Measurements from ENCODE around the gene SAMD4A. TPM values are rescaled to one million over a fixed set of nuclear protein-coding genes. Genes with fewer than 3 reads are reported as not detected.
A peak's percentile ranks its signal among the peaks of the same experiment; 100 is the strongest.
"Not testable (repeated sequence)": the region's sequence is repeated elsewhere in the genome, so short reads cannot be mapped to it uniquely, and the experiment has no call there.

Gene SAMD4A
- total RNA-seq, 1 experiment from 2014 or later = 9.2 TPM

GRCh38 chr14:54725998-54726397 is 159.1 kb downstream of the SAMD4A start:
- no peak for DNase-seq (ENCODE audit: low read depth)

DNA sequence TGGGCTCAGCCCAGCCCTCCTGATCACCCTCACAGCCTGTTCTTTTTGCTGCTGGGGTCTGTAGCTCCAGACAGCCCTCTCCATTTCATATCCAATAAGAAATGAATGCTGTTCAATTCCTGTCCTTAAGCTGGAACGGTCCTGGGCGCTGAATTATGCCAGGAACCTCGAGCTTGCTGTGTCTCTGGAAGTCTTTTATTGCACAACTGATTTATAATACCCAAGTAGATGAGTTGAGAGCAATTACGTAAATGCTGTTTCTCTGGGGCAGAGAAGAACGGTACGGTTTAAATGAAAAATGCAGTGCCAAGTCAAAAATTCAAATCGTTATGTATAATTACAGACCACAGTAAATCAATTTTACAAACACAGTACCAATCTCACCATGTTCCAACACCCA is 161.0 kb downstream of the SAMD4A start:
- DNase-seq (ENCODE audit: low read depth) = no peak

GRCh38 chr14:54728700-54729527 is 162.0 kb downstream of the SAMD4A start:
- no peak for DNase-seq (ENCODE audit: low read depth)

GRCh38 chr14:54730156-54730961 is 163.4 kb downstream of the SAMD4A start:
- DNase-seq (ENCODE audit: low read depth) = peak; percentile 65

- DNase-seq (ENCODE audit: low read depth) = no peak
These were observed 168.0 kb downstream of the SAMD4A start for GRCh38 chr14:54734966-54735365.

GRCh38 chr14:54735424-54735823 is 168.5 kb downstream of the SAMD4A start:
- no peak for DNase-seq (ENCODE audit: low read depth)

DNA sequence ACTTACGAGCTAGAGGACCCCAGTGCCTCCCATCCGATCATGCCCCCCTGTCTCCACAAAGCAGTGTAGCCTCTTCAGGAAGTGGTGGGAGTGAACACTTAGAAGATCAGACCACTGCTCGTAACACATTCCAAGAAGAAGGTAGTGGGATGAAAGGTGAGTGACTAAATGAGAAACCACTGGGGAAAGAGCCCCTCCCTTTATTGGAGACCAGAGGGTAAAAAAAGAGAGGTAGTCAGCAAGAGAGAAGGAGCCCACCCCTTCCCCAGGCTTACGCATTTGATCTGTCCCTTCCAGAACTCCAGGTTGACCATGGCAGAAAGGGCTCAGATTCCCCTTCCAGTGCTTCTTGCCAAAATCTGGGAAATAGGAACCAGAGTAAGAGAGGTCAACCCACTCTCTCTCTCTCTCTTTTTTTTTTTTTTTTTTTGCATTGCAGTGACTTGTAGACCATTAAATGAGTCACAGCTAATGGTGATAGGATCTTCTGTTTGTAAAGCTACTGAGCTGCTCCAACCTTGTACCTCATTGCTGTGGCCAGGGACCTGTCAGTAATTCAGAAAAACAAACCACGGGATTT is 170.3 kb downstream of the SAMD4A start:
- peak; percentile 56 for DNase-seq (ENCODE audit: low read depth)

DNA sequence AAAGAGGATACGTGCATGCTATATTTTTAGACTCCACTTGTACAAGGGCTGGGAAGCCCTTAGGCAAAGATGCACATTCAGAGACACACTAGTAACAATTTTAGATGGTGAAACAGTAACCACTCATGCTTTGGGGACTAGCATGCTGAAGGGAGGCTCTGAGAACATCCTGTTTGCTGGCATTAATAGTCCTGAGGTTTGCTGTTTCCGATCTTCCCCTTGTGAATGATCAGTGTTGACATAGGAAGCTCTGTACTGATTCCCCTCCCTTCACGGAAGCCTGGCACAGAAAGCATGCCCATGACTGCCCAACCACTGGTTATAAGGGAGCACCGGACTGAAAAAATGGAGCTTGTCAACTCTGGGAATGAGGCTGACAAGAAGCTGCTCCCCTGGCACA is 171.1 kb downstream of the SAMD4A start:
- DNase-seq (ENCODE audit: low read depth) = no peak

DNA sequence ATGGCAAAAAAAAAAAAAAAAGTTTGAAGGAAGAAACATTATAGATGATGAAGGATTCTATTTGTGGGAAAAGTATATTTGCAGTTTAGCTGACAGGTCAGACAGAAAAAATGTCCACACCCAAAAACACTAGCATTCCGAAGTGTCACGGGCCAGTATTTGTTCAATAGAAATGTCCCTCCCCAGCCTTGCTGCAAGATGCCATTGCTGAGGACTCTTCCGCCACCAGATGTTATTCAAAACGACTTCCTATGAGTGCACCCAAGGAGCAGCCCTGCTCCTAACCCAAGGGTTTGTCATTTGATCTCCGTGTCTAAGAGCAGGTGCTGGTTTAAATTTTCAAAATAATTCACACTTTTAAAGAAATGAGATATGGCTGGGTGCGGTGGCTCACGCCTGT is 172.6 kb downstream of the SAMD4A start:
- no peak for DNase-seq (ENCODE audit: low read depth)

DNA sequence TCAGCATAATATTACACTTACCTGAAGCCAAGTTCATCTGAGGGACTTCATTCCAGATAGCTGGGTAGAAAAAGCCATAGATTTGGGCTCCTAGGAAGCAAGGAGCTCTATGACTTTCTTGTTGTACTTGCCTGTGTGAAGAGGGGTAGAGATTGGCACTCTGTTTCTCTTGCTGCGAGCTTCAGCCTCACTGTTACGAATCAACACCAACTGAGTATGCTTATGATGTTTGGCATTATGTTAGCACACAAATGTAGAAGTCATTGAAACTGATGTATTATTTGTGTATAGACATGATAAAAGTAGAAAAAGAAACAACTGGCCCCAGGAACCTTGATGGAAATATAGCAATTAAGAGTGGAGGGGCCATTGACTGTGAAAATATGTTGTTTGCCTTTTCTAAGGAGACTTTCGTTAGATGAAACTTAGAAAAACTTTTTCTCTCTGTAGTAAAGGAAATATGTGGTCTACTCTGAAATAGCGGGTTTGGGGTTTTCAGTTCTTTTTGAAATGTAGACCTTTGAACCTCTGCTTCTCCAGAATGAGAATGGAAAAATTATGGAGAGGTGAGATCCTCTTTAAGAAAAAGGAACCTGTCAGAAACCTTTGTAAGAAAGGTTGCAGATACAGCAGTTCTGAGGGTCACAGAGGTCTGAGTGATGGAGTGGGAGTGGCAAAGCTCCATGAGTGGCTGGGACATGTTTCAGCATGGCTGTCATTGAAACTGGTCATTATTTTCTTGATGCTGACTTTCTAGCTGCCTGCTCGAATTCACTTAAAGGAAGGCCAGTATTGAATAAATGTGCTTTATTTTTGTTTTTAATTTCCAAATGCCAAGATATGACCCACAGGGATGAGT is 175.8 kb downstream of the SAMD4A start:
- no peak for DNase-seq (ENCODE audit: low read depth)

DNA sequence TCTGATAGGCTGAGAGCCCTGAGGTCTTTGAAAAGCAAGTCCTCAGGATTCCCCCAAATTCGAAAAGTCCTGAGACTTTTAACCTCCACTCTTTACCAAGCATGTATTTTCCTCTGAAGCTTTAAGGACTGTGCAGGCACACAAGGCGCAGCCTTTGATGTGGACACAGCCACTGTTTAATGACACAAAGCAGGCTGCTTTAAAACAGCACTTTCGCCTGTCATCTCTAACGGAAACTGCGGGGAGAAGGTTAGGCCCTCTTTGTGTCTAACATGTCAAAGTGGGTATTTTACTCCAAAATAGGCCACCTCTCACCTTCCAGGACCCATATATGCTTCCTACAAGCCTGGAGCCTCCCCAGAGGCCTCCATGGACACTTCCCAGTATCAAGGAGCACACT is 176.5 kb downstream of the SAMD4A start:
- no peak for DNase-seq (ENCODE audit: low read depth)

DNA sequence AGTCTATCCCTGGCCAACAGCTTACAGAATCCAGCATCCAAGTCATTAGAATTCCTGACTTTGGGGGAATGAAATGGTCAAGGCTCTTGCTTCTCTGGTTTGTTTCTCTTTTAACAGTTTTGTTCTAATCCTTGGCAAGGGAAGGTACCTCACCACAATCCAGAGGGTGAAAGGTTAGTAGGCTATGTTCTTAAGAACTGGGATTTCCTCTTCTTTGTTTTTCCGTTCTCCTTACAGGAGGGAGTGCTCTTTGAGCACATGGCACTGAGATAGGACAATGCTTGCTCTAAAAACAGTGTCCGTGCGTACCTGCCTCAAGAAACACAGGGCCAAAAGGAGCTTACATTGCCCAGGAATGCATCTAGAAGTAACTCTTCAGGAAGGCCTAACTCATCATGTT is 179.1 kb downstream of the SAMD4A start:
- DNase-seq (ENCODE audit: low read depth) = no peak

DNA sequence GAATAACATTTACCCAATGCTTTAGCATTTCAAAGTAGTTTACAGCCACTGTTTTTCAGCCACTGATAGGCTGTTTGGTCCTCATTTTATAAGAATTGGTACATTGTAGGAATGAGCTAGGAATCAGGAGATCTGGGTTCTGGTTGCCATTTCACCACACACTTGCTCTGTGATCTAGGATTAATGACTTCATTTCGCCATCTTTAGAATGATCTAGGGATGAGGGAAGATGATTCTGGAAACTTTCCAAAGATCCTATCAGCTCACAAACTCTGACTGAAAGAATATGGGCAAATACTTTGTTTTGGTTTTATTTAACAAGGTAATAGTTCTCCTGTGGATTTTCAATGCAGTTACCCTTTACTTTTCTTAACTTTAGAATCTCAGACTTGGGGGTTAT is 180.7 kb downstream of the SAMD4A start:
- no peak for DNase-seq (ENCODE audit: low read depth)

- DNase-seq (ENCODE audit: low read depth) = no peak
These were observed 182.3 kb downstream of the SAMD4A start for GRCh38 chr14:54749180-54749579.

GRCh38 chr14:54749727-54750126 is 182.8 kb downstream of the SAMD4A start:
- DNase-seq (ENCODE audit: low read depth) = no peak

- not testable (repeated sequence) for DNase-seq (ENCODE audit: low read depth)
These were observed 185.7 kb downstream of the SAMD4A start for GRCh38 chr14:54752611-54753010.

DNA sequence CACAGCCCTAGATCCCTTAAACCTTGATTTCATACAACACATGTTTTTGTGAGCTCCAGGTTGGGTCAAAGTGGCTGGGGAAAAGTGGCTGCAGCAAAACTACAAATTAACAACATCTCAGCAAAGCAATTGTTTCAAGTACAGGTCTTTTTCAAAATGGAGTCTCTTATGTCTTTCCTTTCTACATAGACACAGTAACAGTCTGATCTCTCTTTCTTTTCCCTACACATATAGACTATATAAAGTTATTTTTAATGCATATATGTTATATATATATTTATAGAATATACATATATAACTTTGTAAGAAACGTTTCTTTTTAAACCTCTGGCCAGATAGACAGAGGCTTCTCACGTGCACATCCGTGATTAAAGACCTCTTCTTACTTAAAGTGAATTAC is 186.5 kb downstream of the SAMD4A start:
- DNase-seq (ENCODE audit: low read depth) = not testable (repeated sequence)

GRCh38 chr14:54754116-54754622 is 187.2 kb downstream of the SAMD4A start:
- no peak for DNase-seq (ENCODE audit: low read depth)

DNA sequence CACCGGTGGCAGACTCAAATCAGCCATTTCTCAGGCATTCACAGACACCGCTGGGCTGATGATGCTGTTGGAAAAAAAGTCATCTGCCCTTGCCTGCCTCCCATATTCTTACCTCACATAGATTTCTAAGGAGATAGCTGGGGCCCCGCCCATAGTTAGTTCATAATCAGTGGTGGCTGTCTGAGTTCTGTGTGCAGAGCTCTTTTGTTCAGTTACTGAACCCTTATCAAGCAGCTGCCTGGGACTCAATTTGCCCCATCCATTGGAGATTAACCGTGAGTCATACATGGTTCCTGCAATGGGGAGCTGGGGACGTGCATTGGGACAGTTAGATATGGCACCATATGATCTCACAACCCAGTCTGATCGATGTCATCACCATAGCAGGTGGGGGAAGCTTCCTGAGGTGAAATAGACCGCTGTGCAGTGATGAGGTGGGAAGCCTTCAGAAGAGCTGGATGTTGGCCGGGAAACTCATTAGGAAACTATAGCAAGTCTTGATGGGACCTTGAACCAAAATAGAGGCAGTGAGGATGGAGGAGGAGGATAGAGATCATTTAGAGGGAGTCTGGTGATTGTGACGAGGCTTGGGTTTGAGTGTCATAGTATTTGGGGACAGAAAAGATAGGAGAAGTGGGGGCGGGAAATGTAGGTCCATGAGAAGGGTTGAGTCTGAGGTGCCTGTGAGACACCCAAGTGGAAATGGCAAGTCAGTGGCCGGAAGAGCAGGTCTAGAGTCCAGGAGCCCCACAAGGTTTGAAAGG is 187.9 kb downstream of the SAMD4A start:
- DNase-seq (ENCODE audit: low read depth) = no peak

DNA sequence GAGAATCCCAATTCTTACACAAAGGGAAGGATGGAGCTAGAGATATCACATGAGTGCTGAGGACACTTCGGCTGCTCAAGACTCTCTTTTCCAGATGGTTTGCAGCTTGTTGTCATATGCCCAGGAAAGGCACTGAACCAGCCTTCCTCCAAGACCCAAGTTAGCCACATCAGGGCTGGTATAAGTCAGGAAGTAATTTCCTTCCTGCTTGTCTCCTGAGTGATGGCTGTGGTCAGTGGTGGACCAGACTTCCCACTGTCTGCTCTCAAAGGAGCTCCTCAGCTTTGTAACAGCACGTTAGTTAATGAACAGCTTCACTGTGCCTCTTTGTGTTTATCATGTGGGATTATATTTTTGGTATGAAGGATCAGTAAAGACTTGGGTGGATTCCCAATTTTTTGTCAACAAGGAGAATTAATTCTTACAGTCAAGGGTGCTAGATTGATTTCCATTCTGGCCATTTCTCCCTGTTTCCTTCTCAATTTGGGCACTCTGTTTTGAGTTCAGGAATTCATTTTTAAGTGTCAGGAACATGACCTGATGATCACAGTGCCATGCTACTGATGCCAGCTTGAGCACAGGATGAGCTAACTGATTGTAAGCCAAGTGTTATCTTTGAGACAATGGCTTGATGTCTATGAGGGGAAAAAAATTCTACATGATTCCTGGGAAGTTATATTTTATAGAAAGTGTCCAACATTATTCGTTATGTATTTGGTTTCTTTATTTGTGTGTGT is 189.9 kb downstream of the SAMD4A start:
- no peak for DNase-seq (ENCODE audit: low read depth)

All from LHCN-M2 (cell line).